ENCODE measurements around the gene RMI2.
"Not testable (repeated sequence)": the region's sequence is repeated elsewhere in the genome, so short reads cannot be mapped to it uniquely, and the experiment has no call there.

Gene RMI2

GRCh38 chr16:11345040-11345862 is at the start of gene RMI2:
RMI2 (plus strand) TSS chr16:11345459; CDS start chr16:11345472, 13 bp downstream.
- peak; percentile 57 for DNase-seq (ENCODE audit: low read depth)

DNA sequence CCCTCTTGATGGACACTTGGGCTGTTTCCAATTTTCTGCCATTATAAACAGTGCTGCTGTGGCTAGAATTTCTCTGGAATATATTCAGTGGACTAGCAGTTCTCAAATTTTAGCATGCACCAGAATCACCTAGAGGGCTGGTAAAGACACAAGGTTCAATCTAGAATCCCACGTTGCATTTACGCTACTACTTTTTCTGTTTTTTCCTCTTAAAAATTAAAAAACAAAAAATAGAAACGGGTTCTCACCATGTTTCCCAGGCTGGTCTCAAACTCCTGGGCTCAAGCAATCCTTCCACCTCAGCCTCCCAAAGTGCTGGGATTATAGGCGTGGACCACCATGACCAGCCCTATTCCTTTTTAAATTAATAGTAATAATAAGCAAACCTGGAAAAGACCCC is 49.6 kb upstream of the RMI2 start:
- DNase-seq (ENCODE audit: low read depth): no peak

GRCh38 chr16:11296351-11296705 is 48.9 kb upstream of the RMI2 start:
- DNase-seq (ENCODE audit: low read depth): no peak

- DNase-seq (ENCODE audit: low read depth): no peak
Observed at GRCh38 chr16:11296706-11297491, 48.4 kb upstream of the RMI2 start.

DNA sequence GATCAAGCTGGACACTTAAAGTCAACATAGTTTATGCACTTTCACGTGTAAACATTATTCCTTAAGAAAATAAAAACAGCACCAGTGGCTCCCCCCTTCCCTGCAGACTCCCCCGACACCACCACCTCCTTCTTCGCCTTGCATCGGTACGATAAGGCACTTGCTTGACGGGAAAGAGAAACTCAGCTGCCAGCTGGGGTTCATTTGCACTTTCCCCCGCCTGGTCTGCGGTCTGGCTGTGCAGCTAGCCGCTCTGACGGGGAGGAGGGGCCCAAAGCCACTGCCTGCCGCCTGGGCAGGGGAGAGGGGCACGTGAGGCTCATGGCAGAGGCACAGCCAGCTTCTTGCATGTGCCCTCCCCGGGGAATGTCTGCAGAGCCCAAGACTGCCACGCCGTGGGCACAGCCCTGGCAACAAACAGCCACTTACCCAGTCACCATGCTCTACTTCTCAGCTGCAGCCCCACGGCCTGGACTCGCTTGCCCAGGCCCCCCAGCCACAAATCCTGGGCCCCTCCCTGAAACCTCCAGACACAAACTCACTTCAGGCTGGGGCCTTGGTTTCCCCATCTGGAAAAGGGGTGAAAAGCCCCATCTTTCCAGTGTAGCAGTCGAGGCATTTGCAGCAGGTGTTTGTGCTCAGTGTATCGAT is 47.6 kb upstream of the RMI2 start:
- no peak for DNase-seq (ENCODE audit: low read depth)

DNA sequence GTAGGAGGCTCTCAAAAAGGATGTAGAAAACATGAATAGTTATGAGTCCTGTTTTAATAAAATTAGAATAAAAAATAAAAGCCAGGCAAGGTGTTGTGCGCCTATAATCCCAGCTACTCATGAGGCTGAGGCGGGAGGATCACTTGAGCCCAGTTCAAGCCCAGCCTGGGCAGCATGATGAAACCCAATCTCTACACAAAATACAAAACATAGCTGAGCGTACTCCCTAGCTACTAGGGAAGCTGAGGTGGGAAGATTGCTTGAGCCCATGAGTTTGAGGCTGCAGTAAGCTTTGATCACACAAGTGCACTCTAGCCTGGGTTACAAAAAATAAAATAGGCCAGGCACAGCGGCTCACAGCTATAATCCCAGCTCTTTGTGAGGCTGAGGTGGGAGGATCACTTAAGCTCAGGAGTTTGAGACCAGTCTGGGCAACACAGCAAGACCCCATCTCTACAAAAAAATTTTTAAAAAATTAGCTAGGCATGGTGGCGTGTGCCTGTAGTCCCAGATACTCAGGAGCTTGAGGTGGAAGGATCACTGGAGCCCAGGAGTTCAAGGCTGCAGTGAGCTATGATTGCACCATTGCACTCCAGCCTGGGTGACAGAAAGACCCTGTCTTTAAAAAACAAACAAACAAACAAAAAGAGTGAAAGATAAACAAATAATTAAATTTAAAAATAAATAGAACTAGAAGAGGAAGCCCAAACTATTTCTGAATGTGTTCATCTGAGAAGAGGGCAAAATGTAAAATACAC is 46.9 kb upstream of the RMI2 start:
- no peak for DNase-seq (ENCODE audit: low read depth)

- DNase-seq (ENCODE audit: low read depth): not testable (repeated sequence)
Observed at GRCh38 chr16:11298950-11299547, 46.2 kb upstream of the RMI2 start.

DNA sequence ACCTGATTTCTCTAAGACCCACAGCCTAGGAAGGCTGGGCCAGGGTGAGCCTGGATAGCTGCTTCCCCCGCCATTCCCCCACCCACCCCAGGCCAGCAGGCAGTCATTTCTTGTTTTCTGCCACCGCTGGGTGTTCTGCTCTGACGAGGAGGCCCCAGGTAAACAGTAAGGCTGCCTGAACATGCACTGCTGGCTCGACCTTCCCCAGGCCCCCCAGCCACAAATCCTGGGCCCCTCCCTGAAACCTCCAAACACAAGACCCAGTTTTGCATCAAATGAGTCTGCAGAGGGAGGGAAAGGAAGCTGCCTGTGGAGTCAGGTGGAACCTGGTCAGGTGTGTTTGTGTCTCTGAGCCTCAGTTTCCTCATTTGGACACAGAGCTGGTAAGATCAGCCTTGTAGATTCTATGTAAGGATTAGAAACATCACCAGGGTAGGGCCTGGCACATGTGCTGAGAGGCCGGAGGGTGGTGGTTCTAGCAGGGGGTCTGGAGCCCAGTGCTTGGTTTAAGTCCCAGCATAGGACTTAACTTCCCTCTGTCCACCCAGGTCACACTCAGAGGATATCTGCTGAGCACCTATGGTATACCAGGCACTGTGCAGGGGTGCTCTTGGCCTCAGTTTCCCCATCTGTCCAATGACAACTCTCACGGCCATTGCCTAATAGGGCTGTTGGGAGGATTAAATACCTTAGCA is 45.2 kb upstream of the RMI2 start:
- no peak for DNase-seq (ENCODE audit: low read depth)

GRCh38 chr16:11300560-11300892 is 44.7 kb upstream of the RMI2 start:
- no peak for DNase-seq (ENCODE audit: low read depth)

- no peak for DNase-seq (ENCODE audit: low read depth)
Observed at GRCh38 chr16:11301645-11302501, 43.4 kb upstream of the RMI2 start.

GRCh38 chr16:11302977-11303376 is 42.3 kb upstream of the RMI2 start:
- no peak for DNase-seq (ENCODE audit: low read depth)

- no peak for DNase-seq (ENCODE audit: low read depth)
Observed at GRCh38 chr16:11303405-11304138, 41.7 kb upstream of the RMI2 start.

DNA sequence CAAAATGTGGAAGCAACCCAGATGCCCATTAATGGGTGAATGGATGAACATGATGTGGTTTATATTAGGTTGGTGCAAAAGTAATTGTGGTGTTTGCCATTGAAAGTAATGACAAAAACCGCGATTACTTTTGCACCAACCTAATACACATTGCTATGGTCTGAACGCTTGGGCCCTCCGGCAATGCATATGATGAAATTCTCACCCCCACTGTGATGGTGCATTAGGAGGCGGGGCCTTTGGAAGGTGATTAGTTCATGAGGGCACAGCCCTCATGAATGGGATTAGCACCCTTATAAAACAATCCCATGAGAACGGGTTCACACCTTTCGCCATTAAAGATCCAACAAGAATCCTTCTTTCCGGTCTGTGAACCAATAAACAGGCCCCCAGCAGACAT is 38.9 kb upstream of the RMI2 start:
- no peak for DNase-seq (ENCODE audit: low read depth)

DNA sequence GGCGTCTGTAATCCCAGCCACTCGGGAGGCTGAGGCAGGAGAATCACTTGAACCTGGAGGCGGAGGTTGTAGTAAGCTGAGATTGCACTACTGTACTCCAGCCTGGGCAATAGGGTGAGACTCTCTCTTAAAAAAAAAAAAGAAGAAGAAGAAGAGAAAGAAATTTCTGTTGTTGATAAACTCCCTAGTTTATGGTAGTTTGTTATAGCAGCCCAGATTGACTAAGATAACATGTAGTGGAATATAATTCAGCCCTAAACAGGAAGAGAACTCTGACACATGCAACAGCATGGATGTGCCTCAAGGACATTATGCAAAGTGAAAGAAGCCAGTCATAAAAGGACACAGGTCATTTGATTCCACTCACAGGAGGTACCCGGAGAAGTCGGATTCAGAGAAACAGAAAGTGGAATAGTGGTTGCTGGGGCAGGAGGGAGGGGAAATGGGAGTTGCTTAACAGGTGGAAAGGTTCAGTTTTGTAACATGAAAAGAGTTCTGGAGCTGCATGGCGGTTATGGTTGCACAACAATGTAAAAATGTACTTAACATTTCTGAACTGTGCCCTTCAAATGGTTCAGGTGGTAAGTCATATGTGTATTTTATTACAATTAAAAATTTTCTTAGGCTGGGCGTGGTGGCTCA is 38.1 kb upstream of the RMI2 start:
- DNase-seq (ENCODE audit: low read depth): no peak

GRCh38 chr16:11307639-11308492 is 37.4 kb upstream of the RMI2 start:
- no peak for DNase-seq (ENCODE audit: low read depth)

DNA sequence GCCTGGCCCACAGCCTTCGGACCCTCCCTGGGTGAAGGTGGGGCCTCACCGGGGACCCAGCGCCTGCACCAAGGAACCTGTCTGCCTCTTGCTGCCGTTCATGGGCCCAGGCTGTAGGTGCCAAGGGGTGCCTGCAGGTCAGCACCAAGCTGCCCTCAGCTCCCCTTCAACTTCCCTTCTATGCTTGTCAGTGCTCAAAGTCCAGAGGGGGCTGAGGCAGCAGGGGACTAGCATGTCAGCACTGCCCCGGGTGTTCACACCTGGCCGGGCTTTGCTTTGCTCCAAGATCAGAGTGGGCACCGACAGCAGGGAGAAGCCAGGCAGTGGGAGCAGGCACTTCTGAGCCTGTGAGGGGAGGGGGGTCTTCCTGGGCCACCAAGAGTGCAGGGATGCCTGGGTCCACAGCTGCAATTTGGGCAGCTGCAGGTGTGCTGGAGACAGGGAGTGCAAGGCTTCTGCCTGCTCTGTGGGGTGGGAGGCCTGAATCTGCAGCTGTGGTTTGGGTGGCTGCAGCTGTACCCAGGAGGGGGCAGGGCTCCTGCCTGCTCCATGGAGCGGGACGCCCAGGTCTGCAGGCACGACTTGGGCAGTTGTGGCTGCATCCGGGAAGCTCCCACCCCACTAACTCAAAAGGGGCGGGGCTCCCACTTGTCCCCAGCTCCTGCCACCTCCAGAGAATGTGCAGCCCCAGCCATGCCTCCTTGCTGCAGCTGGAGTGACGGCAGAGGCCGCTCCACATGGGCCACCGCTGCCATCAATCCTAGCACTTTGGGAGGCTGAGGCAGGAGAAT is 36.6 kb upstream of the RMI2 start:
- DNase-seq (ENCODE audit: low read depth): no peak

DNA sequence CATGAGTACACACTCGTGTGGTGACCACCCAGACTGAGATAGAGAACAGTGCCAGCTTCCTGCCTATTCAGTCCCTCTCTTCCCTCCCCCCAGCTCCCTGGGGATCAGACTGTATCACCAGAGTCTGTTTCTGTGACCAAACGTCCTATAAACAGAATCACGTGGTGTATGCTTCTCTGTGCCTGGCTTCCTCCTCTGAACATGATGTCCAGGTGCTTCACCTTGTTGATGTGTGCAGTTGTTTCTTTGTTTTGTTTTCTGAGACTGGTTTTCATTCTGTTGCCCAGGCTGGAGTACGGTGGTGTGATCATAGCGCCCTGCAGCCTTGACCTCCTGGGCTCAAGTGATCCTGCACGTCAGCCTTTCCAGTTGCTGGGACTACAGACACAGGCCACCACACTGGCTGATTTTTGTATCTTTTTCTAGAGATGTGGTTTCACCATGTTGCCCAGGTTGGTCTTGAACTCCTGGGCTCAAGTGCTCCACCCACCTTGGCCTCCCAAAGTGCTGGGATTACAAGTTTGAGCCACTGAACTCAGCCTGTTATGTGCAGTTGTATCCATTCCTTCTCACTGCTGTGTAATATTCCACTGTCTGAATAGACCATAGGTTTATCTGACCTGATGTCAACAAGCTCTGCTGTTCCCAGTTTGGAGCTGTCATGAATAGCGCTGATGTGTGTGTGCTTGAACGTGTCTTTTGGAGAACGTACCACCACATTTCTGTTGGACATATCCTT is 35.2 kb upstream of the RMI2 start:
- no peak for DNase-seq (ENCODE audit: low read depth)

All from GM04503 (cell line).